CD4-positive, alpha-beta T cell treated with Interleukin-4 for 4 hours (primary cell): ENCODE data around the gene JAK1.

ENCODE experiments used
- DNase-seq: peaks from one replicate; pipeline ENCODE4 v3.0.0-alpha.2; 2020

JAK1 gene

DNA sequence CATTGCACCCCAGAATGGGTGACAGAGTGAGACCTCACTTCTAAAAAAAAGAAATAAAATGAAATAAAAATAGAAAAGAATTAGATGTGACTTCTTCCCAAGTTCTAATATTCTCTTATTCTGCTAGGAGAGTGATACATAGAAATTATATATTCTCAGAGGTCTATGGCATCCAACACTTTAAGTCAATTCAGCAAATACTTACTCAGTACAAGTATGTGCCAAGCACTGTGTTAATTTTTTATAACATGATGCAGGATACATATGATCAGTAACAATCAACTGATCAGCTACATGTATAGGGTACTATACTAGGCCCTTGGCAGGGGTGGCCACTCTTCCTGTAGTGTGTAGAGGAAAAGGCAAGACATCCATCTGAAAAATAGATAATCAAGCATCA is 13.0 kb upstream of the JAK1 start:
- no peak for DNase-seq

GRCh38 chr1:64976361-64976760 is 10.0 kb upstream of the JAK1 start:
- no peak for DNase-seq

DNA sequence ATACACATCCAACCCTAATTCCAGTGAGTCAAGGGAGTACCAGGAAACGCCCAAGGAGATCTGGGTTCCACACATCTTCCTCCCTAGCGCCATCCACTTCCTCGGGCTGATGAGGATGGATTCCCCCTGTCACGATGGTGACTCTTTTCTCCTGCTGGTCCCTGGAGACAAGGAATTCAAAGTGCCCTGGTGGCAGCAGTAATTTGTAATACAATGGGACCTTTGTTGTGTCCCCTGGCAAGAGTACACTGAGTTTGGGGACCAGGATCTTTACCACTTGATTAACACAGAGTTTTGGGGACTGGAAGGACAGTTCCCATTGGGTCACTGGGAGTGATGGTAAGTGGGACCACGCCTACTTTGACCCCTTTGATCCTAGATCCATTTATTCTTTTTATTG is 9.4 kb upstream of the JAK1 start:
- no peak for DNase-seq

- DNase-seq: no peak
Observed at GRCh38 chr1:64975127-64975526, 8.8 kb upstream of the JAK1 start.

GRCh38 chr1:64974288-64974825 is 8.0 kb upstream of the JAK1 start:
- no peak for DNase-seq

DNA sequence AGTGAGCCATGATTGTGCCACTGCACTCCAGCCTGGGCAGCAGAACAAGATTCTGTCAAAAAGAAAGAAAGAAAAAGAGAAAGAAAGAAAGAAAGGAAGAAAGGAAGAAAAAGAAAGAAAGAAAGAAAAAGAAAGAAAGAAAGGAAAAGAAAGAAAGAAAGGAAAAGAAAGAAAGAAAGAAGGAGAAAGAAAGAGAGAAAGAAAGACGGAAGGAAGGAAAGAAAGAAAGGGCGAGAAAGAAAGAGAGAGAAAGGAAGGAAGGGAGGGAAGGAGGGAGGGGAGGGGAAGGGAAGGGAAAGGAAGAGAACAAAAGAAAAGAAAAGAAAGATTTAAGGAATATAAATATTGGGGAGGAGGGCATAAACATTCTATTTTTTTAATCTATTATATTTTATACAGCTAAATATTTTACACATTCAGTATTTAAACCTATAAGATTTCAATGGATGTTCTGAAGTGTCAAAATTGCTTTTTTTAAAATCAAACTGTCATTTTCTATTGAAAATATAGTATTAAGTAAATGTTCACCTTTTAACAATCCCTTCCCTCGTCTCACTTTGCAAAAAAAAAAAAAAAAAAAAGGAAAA is 6.8 kb upstream of the JAK1 start:
- no peak for DNase-seq

DNA sequence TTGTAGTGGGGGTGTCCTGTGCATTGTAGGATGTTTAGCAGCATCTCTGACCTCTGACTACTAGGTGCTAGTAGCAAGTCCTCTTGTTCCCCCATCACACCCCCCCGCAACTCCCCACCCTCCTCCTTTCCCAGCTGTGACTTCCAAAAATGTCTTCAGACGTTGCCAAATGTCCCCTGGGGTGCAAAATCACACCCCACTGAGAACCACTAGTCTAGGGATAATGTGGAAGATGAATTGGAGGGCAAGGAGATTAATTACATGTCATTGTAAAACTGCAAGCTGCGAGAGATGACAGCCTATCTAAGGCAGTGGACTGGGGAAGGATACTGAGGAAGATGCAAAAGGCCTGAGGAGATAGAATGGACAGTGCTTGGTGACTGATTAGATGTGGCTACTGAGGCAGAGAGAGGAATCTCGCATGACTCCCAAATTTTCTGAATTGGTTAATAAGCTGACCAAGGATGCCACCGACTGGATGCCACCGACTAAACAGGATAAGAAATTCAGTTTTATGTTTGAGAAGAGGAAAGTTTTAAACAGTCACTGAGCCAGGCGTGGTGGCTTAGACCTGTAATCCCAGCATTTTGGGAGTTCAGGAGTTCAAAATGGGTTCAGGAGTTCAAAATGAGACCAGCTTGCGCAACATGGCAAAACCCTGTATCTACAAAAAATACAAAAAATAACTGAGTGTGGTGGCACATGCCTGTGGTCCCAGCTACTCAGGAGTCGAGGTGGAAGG is 3.1 kb upstream of the JAK1 start:
- no peak for DNase-seq

- no peak for DNase-seq
Observed at GRCh38 chr1:64967381-64967780, 1.0 kb upstream of the JAK1 start.

DNA sequence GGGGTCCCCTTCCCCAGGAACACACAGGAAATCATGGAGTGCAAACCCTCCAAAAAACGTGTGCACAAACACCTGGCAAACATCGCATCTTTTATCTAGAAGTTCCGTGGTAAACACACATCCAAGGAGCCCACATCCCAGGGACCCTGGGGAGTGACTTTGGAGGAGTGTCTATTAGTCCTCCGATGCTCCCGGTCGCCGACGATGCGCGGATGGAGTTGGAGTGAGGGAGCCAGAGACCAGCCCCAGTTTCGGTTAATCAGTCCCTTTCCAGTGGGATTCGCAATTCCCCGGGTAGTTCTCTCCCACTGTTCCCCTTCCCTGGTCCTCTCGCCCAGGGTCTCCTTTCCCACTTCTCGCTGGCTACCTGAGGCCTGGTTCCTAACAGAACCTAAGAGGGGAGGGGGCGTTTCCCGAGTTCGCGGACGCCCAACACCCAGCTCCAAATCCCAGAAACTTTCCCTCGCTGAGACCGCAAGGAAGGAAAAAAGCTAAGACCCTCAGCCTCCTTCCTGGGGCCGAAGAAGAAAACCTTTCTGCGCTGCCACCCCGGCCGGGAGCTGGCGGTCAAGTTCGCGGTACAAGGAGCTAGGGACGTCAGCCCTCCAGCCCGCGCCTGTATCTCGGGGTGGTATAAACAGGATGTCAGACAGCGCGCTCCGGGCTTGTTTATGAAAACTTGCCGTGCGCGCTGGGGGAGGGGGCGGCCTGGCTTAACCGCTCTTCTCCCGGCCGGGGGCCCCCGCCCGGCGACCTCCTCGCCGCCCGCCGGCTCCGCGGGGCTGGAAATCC is 787 bp downstream of the JAK1 start:
- peak; percentile 70 for DNase-seq

DNA sequence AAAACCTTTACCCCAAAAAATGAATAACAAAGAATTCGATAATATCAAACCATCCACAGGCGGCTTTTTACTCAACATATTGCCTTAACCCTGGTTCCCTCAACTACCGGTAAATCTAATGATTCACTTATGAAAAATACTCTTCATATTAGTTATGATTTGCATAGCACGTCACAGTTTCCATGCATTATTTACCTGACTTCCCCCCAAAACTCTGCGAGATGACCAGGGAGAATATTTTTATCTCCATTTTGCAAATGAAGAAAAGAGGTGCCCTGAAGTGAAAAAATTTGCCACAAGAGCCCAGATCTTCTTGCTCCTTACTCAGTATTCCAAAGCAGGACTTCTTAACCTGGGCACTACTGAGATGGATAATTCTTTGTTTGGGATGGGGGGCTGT is 2.9 kb downstream of the JAK1 start:
- no peak for DNase-seq

GRCh38 chr1:64962441-64962840 is 3.9 kb downstream of the JAK1 start:
- peak; percentile 45 for DNase-seq

GRCh38 chr1:64961923-64962322 is 4.4 kb downstream of the JAK1 start:
- no peak for DNase-seq

- DNase-seq: no peak
Observed at GRCh38 chr1:64960731-64961130, 5.6 kb downstream of the JAK1 start.

DNA sequence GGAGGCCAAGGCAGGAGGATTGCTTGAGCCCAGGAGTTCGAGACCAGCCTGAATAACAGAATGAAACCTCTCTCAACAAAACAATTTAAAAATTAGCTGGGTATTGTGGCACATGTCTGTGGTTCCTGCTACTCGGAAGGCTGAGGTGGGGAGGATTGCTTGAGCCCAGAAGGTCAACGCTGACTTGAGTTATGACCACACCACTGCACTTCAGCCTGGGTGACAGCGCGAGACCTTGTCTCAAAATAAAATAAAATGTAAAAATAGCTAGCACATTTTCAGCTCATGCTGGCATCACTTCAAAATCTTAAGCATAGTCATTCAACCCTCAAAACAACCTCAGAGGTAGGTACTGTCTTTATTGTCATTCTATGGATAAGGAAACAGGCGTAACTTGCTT is 6.4 kb downstream of the JAK1 start:
- no peak for DNase-seq

- DNase-seq: peak; percentile 40
Observed at GRCh38 chr1:64956733-64957441, 9.5 kb downstream of the JAK1 start.

- DNase-seq: no peak
Observed at GRCh38 chr1:64956010-64956640, 10.2 kb downstream of the JAK1 start.

- DNase-seq: no peak
Observed at GRCh38 chr1:64955097-64956009, 11.0 kb downstream of the JAK1 start.

- no peak for DNase-seq
Observed at GRCh38 chr1:64953241-64953640, 13.1 kb downstream of the JAK1 start.

DNA sequence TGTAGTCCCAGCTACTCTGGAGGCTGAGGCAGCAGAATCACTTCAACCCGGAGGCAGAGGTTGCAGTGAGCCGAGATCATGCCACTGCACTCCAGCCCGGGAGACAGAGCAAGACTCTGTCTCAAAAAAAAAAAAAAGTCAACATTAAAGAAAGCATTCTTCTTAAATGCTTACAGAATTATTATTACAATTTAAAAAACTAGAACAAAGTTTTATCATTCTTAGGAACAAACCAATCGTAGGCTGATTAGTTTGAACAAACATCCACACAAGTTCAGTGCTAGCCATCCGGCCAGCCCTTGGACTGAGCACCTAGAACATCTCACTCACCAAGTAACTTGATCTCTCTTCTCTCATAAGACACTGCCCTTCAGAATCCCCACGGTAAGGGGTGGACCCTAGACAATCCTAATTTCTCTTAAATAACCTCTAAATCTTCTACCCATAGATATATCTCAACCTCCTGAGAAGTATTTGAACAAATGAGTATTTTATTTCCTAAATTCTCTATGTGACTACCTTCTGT is 16.0 kb downstream of the JAK1 start:
- no peak for DNase-seq

GRCh38 chr1:64948905-64949833 is 17.2 kb downstream of the JAK1 start:
- peak; percentile 54 for DNase-seq
